Measurements from ENCODE around the gene LONRF2. TPM values are rescaled to one million over a fixed set of nuclear protein-coding genes. Genes with fewer than 3 reads are reported as not detected.
A peak's percentile ranks its signal among the peaks of the same experiment; 100 is the strongest.

Gene LONRF2
- not detected in 2 replicates for total RNA-seq (2016; rRNA removed; fragmentation: Illumina TruSeq; extraction: Trizol)
- total RNA-seq (2016; cell fraction: cytosol; rRNA removed; fragmentation: Illumina TruSeq; extraction: Trizol; ENCODE audit: low read depth) = not detected in 2 replicates
- not detected in 2 replicates for total RNA-seq (2016; cell fraction: insoluble cytoplasmic fraction; rRNA removed; fragmentation: Illumina TruSeq; extraction: Trizol)
- not detected in 2 replicates for total RNA-seq (2016; cell fraction: membrane; rRNA removed; fragmentation: Illumina TruSeq; extraction: Trizol)
- total RNA-seq (2016; cell fraction: nucleus; rRNA removed; fragmentation: Illumina TruSeq; extraction: Trizol) = 0.03 TPM in 1 of 2 replicates, not detected in the other
- 0.01 TPM in 1 of 2 replicates, not detected in the other for polyA plus RNA-seq (2011; rRNA removed)
- polyA plus RNA-seq (2011; cell fraction: cytosol; rRNA removed) = not detected in 2 replicates
- 0.02 TPM in 1 of 2 replicates, not detected in the other for polyA plus RNA-seq (2011; cell fraction: nucleus; rRNA removed)
- polyA plus RNA-seq (2012) = not detected in 2 replicates
- polyA plus RNA-seq (2016; cell fraction: cytosol; fragmentation: Illumina TruSeq; extraction: Trizol; ENCODE audit: low read depth) = not detected in 2 replicates
- not detected in 2 replicates for polyA plus RNA-seq (2016; cell fraction: insoluble cytoplasmic fraction; fragmentation: Illumina TruSeq; extraction: Trizol; ENCODE audit: low read depth)
- polyA plus RNA-seq (2016; cell fraction: membrane; fragmentation: Illumina TruSeq; extraction: Trizol; ENCODE audit: low read depth) = not detected in 2 replicates
- not detected in 2 replicates for polyA plus RNA-seq (2016; cell fraction: nucleus; fragmentation: Illumina TruSeq; extraction: Trizol; ENCODE audit: insufficient read depth, low read depth)
- polyA minus RNA-seq (2011; rRNA and poly(A)+ RNA removed; ENCODE audit: low replicate concordance) = 0.10 and 0.33 TPM in 2 replicates
- polyA minus RNA-seq (2011; cell fraction: cytosol; rRNA and poly(A)+ RNA removed) = not detected in 2 replicates
- polyA minus RNA-seq (2011; cell fraction: nucleus; rRNA and poly(A)+ RNA removed) = under 0.01 TPM in 1 of 2 replicates, not detected in the other
- Bru-seq, nascent RNA = percentile 5 among the genes with signal in this experiment
- BruChase-seq, experiment 1, labeled RNA remaining after a 6-hour chase = percentile 13 among the genes with signal in this experiment
- BruChase-seq, experiment 2, labeled RNA remaining after a 2-hour chase = percentile 12 among the genes with signal in this experiment
- long read RNA-seq, experiment 1 = 0 reads
- long read RNA-seq, experiment 2 = 0 reads

GRCh38 chr2:100321866-100322820 is at the start of gene LONRF2:
LONRF2 (minus strand) TSS chr2:100322501; CDS start chr2:100322093, 408 bp downstream.
- 47% methylated on average over 62 of the region's 113 CpGs for WGBS (ENCODE audit: low lambda C conversion rate)

More at GRCh38 chr2:100321866-100322820, at the start of gene LONRF2:
- Histone ChIP-seq H3K27ac (ENCODE audit: extremely low read length, insufficient read depth, low read length) (no peak within 1 kb of the TSS), H3K9ac (ENCODE audit: insufficient read depth, low read depth, low read length) (no peak within 1 kb of the TSS), H3K4me1 (ENCODE audit: insufficient read depth, low read length) (no peaks in the 10 kb centered on the region), H3K79me2 (ENCODE audit: insufficient read depth, low read length) (no peaks in the 10 kb centered on the region), H3K4me3 (replicated peaks in 1 of 3; ENCODE audit: insufficient read depth in 1 of 3, low read depth in 2 of 3, low read length in 3 of 3) (no peak within 1 kb of the TSS; a peak in 1 of 6 replicates), H3K36me3 (replicated peaks in 1 of 2; ENCODE audit: control insufficient read depth in 1 of 2, insufficient read depth in 2 of 2, low read length in 2 of 2) (no peaks in the 10 kb centered on the region), H4K20me1 (ENCODE audit: insufficient read depth, low read length) (no peaks in the 10 kb centered on the region), H2AFZ (ENCODE audit: low read length) (no peak within 1 kb of the TSS), H3K9me3 (ENCODE audit: low read length) (peaks cover 15% of the 10 kb centered on the region), H3K4me2 (ENCODE audit: low read depth, low read length) (no peak within 1 kb of the TSS), H3K27me3 (ENCODE audit: control insufficient read depth in 1 of 2, insufficient read depth in 2 of 2, low read length in 2 of 2) (peaks cover 3 to 26% of the 10 kb centered on the region in 2 experiments; a peak in 4 of 5 replicates)
- peak; percentile 24 for TF ChIP-seq HNRNPLL (IDR thresholded peaks at IDR 0.05; ENCODE audit: low read depth, low read length, poor library complexity, severe bottlenecking)
- TF ChIP-seq EZH2 (conservative IDR thresholded peaks at IDR 0.05; ENCODE audit: low read depth, low read length) = no peak
- intact Hi-C loops (cut with micrococcal nuclease; ENCODE audit: unreplicated experiment) (no loop called here), in situ Hi-C loops (cut with HindIII; ENCODE audit: extremely low pct_ligation_motif_present, low pct_unique_long_range_greater_than_20kb) (no loop called here)
- no TSS peak for BruUV-seq (replicated peaks)
- DNase-seq (ENCODE audit: low spot score) (no peak), ATAC-seq (no peak; the same call in 2 of the 3 replicates), FAIRE-seq (no peak)
- ChIA-PET POLR2A (no interaction called here), CTCF (ENCODE audit: low intra/inter-chr PET ratio, low total read pairs) (no interaction called here)
